ENCODE data around the gene DDI1.

The DDI1 gene

GRCh38 chr11:104036588-104036987 lies at the start of gene DDI1:
Gene DDI1 (plus strand): TSS chr11:104036640. CDS start chr11:104036823, 183 bp downstream.
- DNase-seq (ENCODE audit: low read depth in 2 of 2) = no peak

DNA sequence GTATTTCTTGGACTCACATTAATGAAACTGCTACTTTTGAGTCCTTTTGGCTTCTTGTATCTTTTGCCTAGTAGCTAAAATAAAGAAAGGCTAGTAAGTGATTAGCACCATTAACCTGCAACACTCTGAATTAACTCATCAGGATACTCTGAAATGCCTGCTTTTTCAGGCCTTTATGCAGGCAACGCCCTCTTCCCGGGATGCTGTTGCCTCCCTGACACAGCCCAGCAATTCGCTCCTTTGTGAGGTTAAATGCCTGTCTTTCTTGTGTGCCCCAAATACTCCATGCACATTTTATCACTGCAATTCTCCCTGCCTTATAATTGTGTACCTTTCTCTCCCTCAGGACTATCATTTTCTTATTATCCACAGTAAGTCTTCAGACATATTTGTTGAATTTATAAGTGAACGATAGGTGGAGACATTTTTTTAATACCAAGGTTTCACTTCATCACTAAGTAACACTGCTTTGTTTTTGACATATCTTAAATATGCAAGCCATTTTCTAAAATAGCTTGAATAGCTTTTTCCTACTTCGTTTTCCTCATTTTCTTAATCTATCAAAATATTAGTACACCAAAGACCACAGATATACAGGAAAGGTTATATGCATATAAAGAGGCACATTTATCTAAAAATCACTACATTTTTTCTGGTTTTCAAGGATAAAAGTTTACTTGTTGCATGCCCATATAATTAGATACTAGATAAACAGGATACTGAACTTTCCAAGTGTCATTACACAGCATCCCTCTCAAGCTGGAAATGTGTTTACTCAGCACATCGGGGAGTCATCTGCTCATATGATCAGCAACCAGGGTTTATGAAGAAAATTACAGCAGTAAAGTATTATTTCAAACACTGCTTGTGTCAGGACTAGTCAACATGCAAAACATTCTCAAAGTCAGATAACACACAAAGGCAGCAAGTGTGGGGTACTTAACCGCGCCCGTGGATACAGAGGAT lies 48.5 kb upstream of the DDI1 start:
- no peak for DNase-seq (ENCODE audit: low read depth in 2 of 2)

- no peak for DNase-seq (ENCODE audit: low read depth in 2 of 2)
These were observed 47.9 kb upstream of the DDI1 start for GRCh38 chr11:103988595-103988969.

GRCh38 chr11:103993507-103993906 lies 42.9 kb upstream of the DDI1 start:
- no peak for DNase-seq (ENCODE audit: low read depth in 2 of 2)

DNA sequence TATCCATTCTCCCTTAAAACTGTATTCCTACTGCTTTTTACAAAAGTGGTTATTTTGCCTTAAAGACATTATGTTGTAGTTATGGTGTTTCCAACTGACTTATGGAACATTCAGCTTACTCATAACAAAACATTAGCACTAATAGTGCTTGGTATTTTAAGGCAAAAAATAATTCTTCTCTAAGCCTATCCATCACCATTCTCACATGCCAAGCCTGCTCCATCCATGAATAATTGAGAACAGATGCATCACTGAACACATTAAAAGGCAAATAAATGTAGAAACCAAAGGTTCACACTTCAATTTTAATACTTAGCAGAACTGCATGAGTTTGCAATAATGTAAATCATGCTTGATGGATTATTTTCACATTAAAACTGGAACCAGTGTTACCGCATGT lies 42.3 kb upstream of the DDI1 start:
- no peak for DNase-seq (ENCODE audit: low read depth in 2 of 2)

DNA sequence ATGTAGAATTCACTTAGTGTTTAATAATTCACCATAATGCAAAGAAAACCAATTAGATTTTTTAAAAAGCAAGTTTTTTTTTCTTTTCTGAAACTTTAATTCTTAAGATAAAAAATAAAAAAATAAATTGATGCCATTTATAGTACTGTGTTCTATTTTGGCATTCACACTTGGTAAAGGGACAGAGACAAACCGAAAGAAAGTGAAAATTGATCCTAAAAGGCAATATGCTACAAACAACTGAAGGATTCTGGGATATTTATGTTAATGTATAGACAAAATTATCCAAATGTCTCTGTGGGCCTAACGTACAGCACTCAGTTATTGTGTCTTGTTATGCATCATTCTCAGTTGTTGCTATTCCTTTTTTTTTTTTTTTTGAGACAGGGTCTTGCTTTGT lies 41.9 kb upstream of the DDI1 start:
- no peak for DNase-seq (ENCODE audit: low read depth in 2 of 2)

DNA sequence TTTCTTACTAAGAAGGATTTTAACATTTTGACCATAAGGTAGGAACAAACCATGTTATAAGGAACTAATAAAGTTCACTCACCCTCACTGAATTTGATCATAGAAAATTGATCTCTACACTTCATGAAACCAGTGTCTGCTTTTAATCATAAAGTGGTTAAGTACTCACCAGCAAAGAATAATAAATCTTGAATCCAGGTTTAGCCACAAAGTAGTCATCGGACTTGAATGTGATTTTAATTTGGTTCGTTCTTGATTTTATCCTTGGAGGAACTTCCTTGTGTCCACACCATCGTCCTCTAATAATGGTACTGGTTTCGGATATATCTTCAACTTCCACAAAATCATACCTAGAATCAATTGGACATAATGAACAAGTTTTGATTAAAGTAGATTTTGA lies 40.5 kb upstream of the DDI1 start:
- no peak for DNase-seq (ENCODE audit: low read depth in 2 of 2)

- DNase-seq (ENCODE audit: low read depth in 2 of 2) = no peak
These were observed 39.4 kb upstream of the DDI1 start for GRCh38 chr11:103997082-103997481.

DNA sequence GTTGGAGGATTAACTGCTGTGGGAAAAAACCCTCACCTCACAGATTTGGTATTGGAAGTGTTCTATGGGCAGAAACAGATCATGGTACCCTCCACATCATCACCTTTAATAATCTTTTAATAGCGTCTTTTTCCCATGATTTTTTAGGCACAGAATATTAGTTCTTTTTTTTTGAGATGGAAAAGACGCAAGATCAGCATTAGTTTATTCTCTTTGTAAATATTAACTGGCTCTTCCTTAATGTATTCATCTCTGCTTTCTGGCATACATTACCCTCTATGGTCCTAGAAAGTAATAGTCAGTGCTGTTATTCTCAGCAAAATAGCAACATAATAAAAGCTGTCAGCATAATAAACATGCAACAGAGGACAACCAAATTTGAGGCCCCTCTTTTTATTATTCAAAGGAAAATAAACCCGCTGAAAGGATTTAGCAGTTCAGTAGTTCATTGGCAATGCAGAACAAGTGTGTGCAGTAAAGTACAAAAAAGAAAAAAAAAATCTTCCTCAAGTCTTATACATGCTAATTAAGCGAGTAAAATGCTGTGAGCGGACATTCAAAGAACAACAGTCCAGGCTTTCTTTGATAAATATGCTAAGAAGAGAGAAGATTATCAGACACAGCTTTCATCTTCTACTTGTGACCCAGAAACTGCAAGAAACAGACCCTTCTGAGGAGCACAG lies 37.5 kb upstream of the DDI1 start:
- no peak for DNase-seq (ENCODE audit: low read depth in 2 of 2)

DNA sequence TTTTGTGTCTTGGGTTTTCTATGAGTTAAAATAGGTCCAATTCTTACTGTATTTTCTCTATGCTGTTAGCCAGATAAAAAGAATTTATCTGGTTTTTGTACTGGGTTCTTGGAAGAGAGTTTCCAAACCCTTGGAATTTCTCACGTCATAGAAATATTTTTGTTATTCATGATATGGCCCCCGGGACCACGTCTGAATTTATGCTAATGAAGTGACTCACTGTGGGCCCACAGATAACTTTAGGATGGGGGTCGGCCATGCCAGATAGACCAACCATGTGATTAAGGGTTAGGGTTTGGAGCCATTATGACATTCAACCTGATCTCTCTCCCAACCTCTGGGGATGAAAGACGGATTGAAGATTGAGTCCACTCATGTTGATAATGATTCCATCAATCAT lies 35.6 kb upstream of the DDI1 start:
- no peak for DNase-seq (ENCODE audit: low read depth in 2 of 2)

DNA sequence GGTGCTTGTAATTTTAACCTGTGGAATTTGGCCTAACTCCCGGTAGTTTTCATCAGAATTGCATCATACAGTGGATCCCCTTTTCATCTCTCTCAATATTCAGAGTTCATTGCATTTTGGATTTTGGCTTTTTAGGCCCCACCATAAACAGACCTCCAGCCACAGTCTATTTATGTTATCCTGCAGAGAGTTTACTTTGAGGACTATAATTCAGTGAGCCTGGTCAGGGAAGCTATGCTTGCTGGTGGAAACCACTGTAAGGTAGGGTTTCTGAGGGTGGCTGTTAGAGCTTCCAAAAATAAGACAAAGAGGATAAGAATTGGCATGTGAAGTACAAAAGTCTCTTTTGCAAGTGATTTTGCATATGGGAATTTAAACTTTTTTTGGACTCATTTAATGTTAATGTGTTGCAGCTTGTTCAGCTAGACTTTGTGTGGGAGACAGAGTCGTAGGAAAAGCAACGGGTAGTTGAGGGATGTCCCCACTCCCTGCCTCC lies 34.8 kb upstream of the DDI1 start:
- DNase-seq (ENCODE audit: low read depth in 2 of 2) = no peak

DNA sequence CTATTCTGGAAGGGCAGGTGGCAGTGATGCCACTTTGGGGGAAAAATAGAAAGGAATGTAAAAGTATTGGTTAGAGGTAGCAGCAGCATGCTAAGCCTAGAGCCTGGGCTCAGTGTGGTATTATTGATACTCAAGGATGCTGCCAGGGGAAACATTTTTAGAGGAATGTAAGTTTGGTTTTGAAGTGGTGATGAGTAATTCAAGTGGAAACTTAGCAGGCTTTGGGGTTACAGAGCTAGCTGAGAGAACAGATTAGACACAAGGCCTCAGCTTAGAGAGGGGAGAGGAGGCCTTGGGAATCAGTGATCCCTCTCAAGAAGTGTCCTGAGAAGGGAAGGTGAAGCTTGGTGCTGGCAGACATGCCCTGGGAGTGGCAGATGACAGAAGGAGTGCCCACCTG lies 32.9 kb upstream of the DDI1 start:
- DNase-seq (ENCODE audit: low read depth in 2 of 2) = no peak

- DNase-seq (ENCODE audit: low read depth in 2 of 2) = no peak
These were observed 31.1 kb upstream of the DDI1 start for GRCh38 chr11:104005234-104005855.

- no peak for DNase-seq (ENCODE audit: low read depth in 2 of 2)
These were observed 26.7 kb upstream of the DDI1 start for GRCh38 chr11:104009744-104010143.

GRCh38 chr11:104011044-104011443 lies 25.4 kb upstream of the DDI1 start:
- DNase-seq (ENCODE audit: low read depth in 2 of 2) = no peak

DNA sequence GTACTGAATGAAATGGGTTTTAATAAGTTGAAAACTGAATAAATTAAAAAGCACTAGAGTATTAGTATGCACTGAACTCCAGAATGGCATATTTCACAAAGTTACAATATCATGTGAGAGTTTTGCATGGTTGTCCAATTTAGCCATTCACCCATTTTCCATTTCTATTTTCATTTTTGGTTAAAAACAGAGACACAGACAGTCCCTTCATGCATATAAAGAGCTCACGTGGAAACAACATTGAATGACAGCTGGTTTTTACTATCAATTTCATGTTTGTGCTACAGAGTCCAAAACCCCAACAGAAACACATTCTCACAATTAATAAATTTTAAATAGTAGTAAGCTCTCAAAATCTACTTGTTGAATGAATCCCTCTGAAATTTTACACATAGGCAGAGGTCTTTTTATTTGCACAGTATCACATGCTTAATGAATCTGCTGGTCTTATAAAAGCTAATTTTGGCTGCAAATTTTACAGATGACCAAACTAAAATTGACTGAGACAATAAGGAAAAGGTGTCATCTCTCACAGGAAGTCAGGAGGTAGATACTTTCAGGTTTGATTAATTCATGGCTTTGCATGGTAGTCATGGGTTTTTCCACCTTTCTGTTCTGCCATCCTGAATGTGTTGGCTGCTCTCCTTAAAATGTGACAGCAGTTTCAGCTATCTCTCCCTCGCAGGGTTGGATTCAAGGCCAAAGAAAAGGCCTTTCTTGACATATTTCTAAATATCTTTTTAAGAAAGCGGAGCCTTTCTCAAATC lies 20.6 kb upstream of the DDI1 start:
- DNase-seq (ENCODE audit: low read depth in 2 of 2) = no peak

- DNase-seq (ENCODE audit: low read depth in 2 of 2) = no peak
These were observed 11.9 kb upstream of the DDI1 start for GRCh38 chr11:104024572-104024971.

DNA sequence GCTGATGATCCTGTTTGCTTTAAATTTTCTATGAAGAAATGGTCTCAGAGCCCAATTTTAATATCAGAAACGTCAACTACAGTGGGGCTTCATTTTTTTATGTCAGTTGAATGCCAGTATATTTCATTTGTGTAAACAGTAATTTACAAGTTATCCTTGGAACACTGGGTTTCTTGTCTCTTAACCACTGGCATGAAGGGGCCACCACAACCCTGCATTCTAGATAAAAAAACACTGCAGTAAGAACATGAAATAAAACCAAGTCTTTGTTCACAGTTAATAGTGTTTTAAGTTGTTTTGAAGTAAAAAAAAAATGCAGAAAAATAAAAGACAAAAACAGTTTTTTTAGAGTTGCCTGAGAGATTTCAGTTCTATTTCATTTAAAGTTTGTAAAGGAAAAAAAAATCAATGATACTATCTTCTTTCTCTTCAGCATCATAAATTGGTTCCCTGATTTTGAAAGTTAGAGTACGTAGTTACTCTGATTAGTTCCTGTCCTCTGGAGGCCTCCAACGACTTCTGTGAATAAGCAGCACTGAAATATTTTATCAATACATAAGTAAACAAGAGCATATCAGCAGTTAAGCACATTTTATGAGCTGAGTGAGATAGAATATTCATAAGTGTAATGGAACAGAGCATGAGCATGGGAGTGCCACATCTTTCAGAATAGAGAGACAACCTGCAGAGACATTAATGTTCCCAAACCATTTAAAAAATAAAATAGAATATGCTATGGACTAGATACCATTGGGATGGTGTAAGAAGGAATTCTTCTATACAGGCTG lies 7.8 kb upstream of the DDI1 start:
- DNase-seq (ENCODE audit: low read depth in 2 of 2) = no peak

GRCh38 chr11:104033134-104033533 lies 3.3 kb upstream of the DDI1 start:
- DNase-seq (ENCODE audit: low read depth in 2 of 2) = no peak

GRCh38 chr11:104033561-104033960 lies 2.9 kb upstream of the DDI1 start:
- no peak for DNase-seq (ENCODE audit: low read depth in 2 of 2)

DNA sequence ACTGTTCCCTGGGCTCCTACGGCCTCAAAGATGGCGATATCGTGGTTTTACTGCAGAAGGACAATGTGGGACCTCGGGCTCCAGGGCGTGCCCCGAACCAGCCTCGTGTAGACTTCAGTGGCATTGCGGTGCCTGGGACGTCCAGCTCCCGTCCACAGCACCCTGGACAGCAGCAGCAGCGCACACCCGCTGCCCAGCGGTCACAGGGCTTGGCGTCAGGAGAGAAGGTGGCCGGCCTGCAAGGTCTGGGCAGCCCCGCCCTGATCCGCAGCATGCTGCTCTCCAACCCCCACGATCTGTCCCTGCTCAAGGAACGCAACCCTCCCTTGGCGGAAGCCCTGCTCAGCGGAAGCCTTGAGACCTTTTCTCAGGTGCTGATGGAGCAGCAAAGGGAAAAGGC lies 555 bp downstream of the DDI1 start:
- no peak for DNase-seq (ENCODE audit: low read depth in 2 of 2)

All from stimulated activated CD4-positive, alpha-beta T cell treated with anti-CD3 and anti-CD28 coated beads, Interleukin-12 subunit alpha, Interleukin-12 subunit beta, amount 100 ng/mL, for 24 hours (primary cell).